Measurements from ENCODE around the gene PDLIM5.
"Not testable (repeated sequence)": the region's sequence is repeated elsewhere in the genome, so short reads cannot be mapped to it uniquely, and the experiment has no call there.

Gene PDLIM5

GRCh38 chr4:94451695-94452475 lies at the start of gene PDLIM5:
TSS of gene PDLIM5 (plus strand) at chr4:94451942. CDS start at chr4:94455289, 3,347 bp downstream.
- DNase-seq, result peak; percentile 77 to 89

- DNase-seq, result not testable (repeated sequence)
Observed at GRCh38 chr4:94402439-94402838, 49.3 kb upstream of the PDLIM5 start.

GRCh38 chr4:94403751-94404150 lies 48.0 kb upstream of the PDLIM5 start:
- no peak for DNase-seq

GRCh38 chr4:94406668-94407437 lies 44.9 kb upstream of the PDLIM5 start:
- peak in 1 of 2 experiments; percentile 25 for DNase-seq

GRCh38 chr4:94407846-94408245 lies 43.9 kb upstream of the PDLIM5 start:
- no peak for DNase-seq

GRCh38 chr4:94408549-94409374 lies 43.0 kb upstream of the PDLIM5 start:
- no peak for DNase-seq

GRCh38 chr4:94409375-94409679 lies 42.4 kb upstream of the PDLIM5 start:
- no peak for DNase-seq

DNA sequence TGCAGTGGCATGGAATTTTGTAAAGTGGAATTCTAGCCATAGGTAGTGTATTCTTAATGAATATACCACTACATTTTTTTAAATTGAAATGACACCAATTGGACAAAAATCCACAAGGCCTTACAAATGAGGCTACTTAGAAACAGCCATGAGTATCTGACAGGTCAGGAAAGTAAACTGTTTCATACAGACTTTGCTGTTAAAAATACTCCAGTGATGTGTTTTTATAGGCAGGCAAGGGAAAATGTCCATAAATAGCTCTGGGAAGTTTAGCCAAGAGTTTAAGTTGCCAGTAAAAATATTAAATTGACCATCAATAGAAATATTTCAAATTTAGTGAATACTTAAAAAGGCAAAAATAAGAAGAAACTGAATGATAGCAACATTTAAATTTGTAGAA lies 41.8 kb upstream of the PDLIM5 start:
- no peak for DNase-seq

- peak in 1 of 2 experiments; percentile 22 for DNase-seq
Observed at GRCh38 chr4:94410678-94411206, 41.0 kb upstream of the PDLIM5 start.

- DNase-seq, result no peak
Observed at GRCh38 chr4:94411296-94411695, 40.4 kb upstream of the PDLIM5 start.

- DNase-seq, result no peak
Observed at GRCh38 chr4:94412019-94412657, 39.6 kb upstream of the PDLIM5 start.

DNA sequence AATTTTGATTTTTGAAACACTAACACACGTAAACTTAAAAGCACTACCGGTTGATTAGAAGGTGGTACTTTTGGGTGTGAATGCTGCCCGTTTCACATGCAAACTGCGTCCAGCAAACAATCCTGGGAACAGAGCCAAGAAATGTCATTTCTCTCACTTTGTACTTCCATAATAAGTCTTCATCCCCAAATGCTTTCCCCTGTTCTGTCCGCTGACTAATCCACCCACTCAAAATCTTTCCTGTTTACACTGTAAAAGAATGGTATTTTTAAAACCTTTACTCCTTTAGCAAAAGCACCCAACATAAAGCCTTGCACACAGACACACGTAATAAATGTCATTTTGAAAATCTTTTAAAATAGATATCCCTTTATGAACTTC lies 39.1 kb upstream of the PDLIM5 start:
- DNase-seq, result no peak

- DNase-seq, result no peak
Observed at GRCh38 chr4:94413085-94413840, 38.5 kb upstream of the PDLIM5 start.

DNA sequence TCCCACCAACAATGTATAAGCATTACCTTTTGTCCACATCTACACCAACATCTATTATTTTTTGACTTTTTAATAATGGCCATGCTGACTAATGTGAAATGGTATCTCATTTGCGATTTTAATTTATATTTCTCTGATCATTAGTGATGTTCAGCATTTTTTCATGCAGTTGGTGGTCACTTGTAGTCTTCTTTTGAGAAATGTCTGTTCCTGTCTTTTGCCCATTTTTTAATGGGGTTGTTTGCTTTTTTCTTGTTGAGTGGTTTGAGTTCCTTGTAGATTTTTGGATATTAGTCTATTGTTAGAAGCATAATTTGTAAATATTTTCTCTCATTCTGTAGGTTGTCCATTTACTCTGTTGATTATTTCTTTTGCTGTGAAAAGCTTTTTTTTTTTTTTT lies 36.8 kb upstream of the PDLIM5 start:
- DNase-seq, result no peak

GRCh38 chr4:94415448-94415847 lies 36.3 kb upstream of the PDLIM5 start:
- no peak for DNase-seq

- DNase-seq, result no peak
Observed at GRCh38 chr4:94416335-94416734, 35.4 kb upstream of the PDLIM5 start.

- DNase-seq, result no peak
Observed at GRCh38 chr4:94416981-94417380, 34.8 kb upstream of the PDLIM5 start.

- DNase-seq, result no peak
Observed at GRCh38 chr4:94419549-94419948, 32.2 kb upstream of the PDLIM5 start.

DNA sequence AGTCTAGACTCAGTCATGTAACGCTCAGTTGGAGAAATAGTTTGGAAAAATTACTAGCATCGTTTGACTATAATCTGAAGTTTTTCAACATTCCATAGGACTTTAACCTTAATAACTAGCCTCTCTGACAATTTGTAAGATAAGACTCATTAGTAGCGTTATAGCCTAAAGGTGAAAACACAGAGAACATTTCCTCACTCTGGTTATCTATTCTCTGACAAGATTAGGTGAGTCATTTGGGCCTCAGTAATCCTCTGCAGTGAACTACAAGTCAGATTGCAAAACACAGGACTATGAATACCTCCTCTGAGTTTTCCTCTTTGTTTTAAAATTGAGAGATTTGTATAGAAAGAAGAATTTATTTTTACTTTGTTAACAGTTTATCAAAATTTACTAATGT lies 31.8 kb upstream of the PDLIM5 start:
- no peak for DNase-seq

- no peak for DNase-seq
Observed at GRCh38 chr4:94420356-94420755, 31.4 kb upstream of the PDLIM5 start.

GRCh38 chr4:94426783-94427182 lies 25.0 kb upstream of the PDLIM5 start:
- DNase-seq, result no peak

- no peak for DNase-seq
Observed at GRCh38 chr4:94428884-94429283, 22.9 kb upstream of the PDLIM5 start.
